Measurements from ENCODE around the gene ARHGAP6. TPM values are rescaled to one million over a fixed set of nuclear protein-coding genes. Genes with fewer than 3 reads are reported as not detected.

The ARHGAP6 gene
- total and polyA plus RNA-seq, 9 of the 15 experiments (the other 6 are each of a cell fraction or from before 2014, with no cell fraction given), result 12.5 to 63.6 (median 41.8) TPM

GRCh38 chrX:11272863-11273262, 392.9 kb downstream of the ARHGAP6 start (continued):
- TF ChIP-seq ZNF717 (CRISPR knock-in tag; IDR thresholded peaks at IDR 0.05) (no peak), DEAF1 (CRISPR knock-in tag; IDR thresholded peaks at IDR 0.05) (no peak)

- no peak overlapping the region for H3K27ac ChIP-seq (ENCODE audit: extremely low read depth, low read depth, low read length)
- peaks cover 85% of the 10 kb centered on the region for H3K79me2 ChIP-seq (ENCODE audit: control insufficient read depth, insufficient read depth, low read length)
- H3K9me3 ChIP-seq (replicated peaks; ENCODE audit: control insufficient read depth, insufficient read depth, low read depth, low read length), result no peaks in the 10 kb centered on the region
- intact Hi-C loops (cut with micrococcal nuclease) (no loop called here), in situ Hi-C loops (cut with MboI) (no loop called here)
- BruUV-seq (replicated peaks), result no TSS peak
- H3K27me3 ChIP-seq (ENCODE audit: control insufficient read depth in 2 of 2, insufficient read depth in 2 of 2, low read length in 2 of 2), result no peaks in the 10 kb centered on the region
- ChIA-PET POLR2A (interaction anchor here (1.1 to 1.3 kb wide), 3 partner anchors 9 to 30 kb away, joined by 3 to 9 read pairs (median 5); no protein-coding TSS in a partner anchor), CTCF (ENCODE audit: low intra/inter-chr PET ratio) (no interaction called here)
- no peaks in the 10 kb centered on the region for H4K20me1 ChIP-seq (replicated peaks; ENCODE audit: control insufficient read depth, insufficient read depth, low read length)
- peaks cover 11 to 54% of the 10 kb centered on the region in 2 experiments for H3K4me1 ChIP-seq (replicated peaks in 1 of 2; ENCODE audit: control insufficient read depth in 2 of 2, insufficient read depth in 2 of 2, low read length in 2 of 2)
- H3K4me3 ChIP-seq, result no peak overlapping the region
- no peak overlapping the region for H2AFZ ChIP-seq (ENCODE audit: low read depth, low read length)
- WGBS (ENCODE audit: insufficient coverage, low coverage, missing lambda C conversion rate), result 31% methylated on average over 2 of the region's 2 CpGs
- DNase-seq (ENCODE audit: extremely low read depth in 1 of 4, low spot score in 3 of 4) (no peak), FAIRE-seq (no peak), ATAC-seq (no peak)
- TF ChIP-seq ZNF354B (CRISPR knock-in tag; IDR thresholded peaks at IDR 0.05), result no peak
- no peak for TF ChIP-seq TFAM (CRISPR knock-in tag; conservative IDR thresholded peaks at IDR 0.05)
- TF ChIP-seq FOXJ3 (CRISPR knock-in tag; IDR thresholded peaks at IDR 0.05), result no peak
- no peak for TF ChIP-seq NR2F6 (CRISPR knock-in tag; IDR thresholded peaks at IDR 0.05)
- no peak for TF ChIP-seq ZNF3 (CRISPR knock-in tag; IDR thresholded peaks at IDR 0.05)
- TF ChIP-seq TAF1 (IDR thresholded peaks at IDR 0.05; ENCODE audit: control insufficient read depth, extremely low read depth, insufficient read depth, low read length, severe bottlenecking), result no peak
- peak; percentile 55 for TF ChIP-seq ZNF512 (tag; IDR thresholded peaks at IDR 0.05)
- no peak for TF ChIP-seq MLLT1 (IDR thresholded peaks at IDR 0.05)
- no peak for TF ChIP-seq RREB1 (CRISPR knock-in tag; IDR thresholded peaks at IDR 0.05)
- H3K9me1 ChIP-seq (ENCODE audit: control insufficient read depth, insufficient read depth, low read length), result no peaks in the 10 kb centered on the region
- H3K9ac ChIP-seq (ENCODE audit: insufficient read depth in 1 of 2, low read depth in 2 of 2, low read length in 2 of 2), result no peak overlapping the region
- H3K4me2 ChIP-seq (ENCODE audit: insufficient read depth, low read length), result no peak overlapping the region
- no peaks in the 10 kb centered on the region; the same call in 2 of the 3 replicates for H3K36me3 ChIP-seq (ENCODE audit: control insufficient read depth, insufficient read depth, low read length)
Observed at GRCh38 chrX:11272290-11272689, 393.4 kb downstream of the ARHGAP6 start.
